Left renal pelvis (tissue), 4 donors: ENCODE measurements around the gene GRAMD4. TPM values are rescaled to one million over a fixed set of nuclear protein-coding genes. Genes with fewer than 3 reads are reported as not detected.

Experiments used
- DNase-seq, 4 donors: peaks; one replicate each; pipeline ENCODE4 v3.0.0-alpha.2; 2013; ENCODE audit warnings: low read depth in 4 of 4, low spot score in 3 of 4
- polyA plus RNA-seq, 4 donors: library from polyadenylated mRNA; unstranded; fragments of 120-200 nt; gene quantifications; one replicate each; pipeline ENCODE4 v1.2.1, GENCODE V29; 2013; ENCODE audit not compliant: insufficient read length in 4 of 4

The GRAMD4 gene
- polyA plus RNA-seq, 4 donors = 21.8 to 25.6 (median 23.5) TPM

DNA sequence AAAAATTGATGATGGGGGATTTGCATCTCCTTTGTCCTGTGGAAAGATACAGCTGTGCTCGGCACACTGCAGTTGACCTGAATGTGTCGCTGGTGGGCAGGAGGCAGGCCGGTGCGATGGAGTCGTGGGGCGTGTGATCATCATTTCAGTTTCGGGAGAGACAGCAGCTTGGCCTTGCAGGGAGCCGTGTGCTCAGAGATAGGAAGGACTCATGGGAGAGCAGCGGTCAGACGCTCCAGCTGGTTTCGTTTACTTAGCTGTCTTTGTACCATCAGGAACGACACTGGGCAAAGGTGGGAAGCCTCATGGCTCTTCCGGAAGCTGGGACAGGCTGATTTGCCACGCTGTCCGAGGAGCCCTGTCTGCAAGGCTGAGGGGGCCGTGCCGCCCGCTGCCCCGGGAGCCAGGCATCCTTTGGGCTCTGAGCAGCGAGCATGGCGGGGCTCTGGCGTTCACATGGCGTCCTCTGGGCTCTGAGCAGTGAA is 32.7 kb downstream of the GRAMD4 start:
- DNase-seq = no peak

DNA sequence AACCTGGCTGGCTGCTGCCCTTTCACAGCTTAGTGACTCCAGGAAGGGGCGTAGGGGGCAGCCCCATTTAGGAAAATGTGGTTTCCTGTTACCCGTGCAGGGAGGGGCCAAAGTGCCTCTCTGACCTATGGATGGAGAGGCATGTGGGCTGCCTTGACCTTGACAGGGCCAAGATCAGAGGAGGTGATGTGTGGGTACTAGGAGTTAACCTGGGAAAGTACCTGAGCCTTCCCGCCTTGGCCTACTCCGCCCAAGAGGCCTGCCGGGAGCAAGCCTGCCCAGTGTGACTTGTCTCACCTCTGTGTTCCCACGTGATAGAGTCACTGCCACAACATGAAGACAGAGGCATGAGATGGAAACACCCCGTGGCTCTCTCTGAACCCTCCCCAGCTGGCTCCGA is 33.4 kb downstream of the GRAMD4 start:
- DNase-seq = no peak

DNA sequence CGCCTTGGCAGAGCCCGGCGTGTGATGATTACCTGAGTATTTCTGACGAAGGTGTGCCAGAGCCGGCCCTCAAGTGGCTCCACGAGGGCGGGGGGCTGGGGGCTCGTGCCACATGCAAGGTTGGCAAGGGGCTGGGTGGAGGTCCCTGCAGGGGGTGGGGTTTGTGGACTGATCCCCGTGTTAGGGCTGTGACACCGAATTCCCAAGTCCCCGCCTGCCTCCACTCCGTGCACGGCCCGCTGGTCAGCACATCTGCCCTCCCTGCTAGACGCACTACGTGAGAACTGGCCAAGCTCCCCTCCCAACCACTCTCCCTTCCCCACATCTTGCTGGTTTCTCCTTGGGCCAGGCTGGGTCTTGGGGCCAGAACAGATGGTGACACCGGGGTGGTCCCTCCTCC is 34.2 kb downstream of the GRAMD4 start:
- no peak for DNase-seq

DNA sequence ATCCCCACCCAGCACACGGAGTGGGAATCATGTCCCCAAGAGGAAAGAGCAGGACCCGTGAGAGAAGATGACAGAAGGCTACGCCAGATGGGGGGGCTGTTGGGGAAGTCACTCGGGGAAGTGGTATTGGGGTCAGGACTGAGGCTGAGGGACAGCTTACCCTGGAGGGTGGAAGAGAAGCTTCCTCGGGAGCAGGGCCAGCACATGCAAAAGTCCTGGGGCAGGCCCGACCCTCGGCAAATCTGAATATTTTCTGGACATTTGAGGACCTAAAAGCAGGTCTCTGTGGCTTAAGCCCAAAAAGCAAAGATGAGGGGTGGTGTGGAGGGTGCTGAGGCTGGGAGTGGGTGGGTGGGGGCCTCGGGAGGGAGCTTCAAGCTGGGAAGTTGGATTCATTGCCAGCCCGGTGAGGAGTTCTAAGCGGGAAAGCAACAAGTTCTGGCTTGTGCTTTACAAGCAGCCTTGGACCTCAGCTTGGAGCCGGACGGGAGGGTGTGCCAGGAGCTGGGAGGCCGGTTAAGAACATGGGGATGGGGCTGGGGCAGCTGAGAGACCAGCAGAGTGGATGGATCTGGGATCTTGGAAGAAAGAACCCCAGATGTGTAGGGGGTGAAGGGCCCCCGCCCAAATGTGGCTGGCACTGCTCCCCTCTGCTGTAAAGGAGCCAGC is 34.9 kb downstream of the GRAMD4 start:
- no peak for DNase-seq

DNA sequence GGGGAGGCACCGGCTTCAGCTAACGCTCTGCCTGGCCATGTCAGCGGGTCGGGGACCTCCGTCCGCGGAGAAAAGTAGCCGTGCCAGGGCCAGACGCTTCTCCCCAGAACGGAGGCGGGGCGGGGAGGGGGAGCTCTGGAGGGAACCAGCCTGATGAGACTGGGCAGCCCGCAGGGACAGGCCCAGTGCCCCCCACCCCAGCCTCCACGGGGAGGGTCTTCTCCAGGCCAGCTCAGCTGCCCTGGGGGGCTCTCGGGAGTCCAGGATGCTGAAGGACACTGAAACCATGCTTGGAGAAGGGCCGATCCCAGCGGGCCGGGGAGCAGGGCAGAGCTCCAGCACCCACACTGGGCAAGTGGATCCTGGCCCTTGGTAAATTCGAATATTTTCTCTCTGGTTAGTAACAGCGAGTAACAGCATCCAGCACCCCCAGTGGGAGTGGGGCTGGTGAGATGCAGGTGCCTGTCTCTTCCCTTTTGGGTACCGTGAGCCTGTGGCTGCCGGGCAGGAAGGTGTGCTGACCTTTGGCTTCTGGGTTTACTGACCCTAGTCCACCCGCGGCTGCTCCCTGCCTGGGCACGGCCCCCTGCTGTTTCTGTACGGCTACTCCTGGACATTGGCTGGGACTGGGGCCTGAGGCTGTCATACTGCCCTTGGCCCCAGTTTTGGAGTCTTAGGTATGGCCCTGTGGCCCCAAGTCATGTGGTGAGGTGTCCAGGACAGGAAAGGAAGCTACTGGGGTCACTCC is 35.8 kb downstream of the GRAMD4 start:
- no peak for DNase-seq

DNA sequence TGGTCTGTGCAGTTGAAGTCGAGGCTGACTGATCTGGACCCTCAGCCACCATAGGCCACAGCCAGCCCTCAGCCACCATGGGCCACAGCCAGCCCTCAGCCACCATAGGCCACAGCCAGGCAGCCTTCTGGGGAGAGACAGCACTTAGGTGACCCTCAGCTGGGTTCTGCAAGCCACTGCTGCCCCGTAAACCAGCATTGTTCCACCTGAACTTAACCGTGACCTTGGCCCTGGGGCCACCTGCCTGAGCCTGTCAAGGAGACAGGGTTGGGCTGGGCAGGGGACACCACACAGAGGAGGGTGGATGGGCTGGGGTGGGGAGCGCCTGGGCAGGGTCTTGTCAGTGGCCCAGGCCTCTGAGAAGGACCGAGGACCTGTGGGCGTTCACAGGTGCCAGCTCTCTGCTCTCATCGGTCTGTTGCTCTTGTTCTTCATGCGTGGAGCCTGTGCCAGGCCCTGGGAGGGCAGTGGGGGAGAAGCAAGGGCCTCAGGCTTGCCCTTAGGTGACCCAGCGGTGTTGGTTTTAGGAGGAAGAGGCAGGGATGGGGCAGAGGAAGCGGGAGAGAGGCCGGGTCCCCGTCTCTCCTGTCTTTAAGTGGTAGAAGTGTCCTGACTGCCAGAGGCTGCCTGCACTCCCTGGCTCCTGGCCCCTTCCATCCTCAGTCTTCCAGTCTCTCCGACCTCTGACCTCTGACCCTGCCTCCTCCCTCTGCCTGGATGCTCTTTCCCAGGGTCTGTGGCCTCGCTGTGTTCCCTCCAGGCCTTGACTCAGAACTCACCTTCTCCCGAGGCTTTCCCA is 36.9 kb downstream of the GRAMD4 start:
- DNase-seq = no peak

DNA sequence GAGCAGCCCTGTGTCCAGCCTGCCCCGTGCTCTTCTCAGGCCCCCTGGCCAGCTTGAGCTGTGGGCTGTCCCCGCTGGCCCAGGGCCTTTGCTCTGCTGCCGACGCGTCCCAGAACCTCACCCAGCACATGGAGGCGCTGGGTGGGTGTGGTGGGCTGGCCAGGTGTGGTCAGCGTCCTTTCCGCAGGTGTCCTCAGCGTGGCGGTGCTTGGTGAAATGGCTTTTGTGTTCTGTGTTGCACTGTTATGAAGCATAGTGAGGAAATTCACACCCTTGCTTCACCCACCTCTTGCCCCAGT is 37.4 kb downstream of the GRAMD4 start:
- DNase-seq = no peak

DNA sequence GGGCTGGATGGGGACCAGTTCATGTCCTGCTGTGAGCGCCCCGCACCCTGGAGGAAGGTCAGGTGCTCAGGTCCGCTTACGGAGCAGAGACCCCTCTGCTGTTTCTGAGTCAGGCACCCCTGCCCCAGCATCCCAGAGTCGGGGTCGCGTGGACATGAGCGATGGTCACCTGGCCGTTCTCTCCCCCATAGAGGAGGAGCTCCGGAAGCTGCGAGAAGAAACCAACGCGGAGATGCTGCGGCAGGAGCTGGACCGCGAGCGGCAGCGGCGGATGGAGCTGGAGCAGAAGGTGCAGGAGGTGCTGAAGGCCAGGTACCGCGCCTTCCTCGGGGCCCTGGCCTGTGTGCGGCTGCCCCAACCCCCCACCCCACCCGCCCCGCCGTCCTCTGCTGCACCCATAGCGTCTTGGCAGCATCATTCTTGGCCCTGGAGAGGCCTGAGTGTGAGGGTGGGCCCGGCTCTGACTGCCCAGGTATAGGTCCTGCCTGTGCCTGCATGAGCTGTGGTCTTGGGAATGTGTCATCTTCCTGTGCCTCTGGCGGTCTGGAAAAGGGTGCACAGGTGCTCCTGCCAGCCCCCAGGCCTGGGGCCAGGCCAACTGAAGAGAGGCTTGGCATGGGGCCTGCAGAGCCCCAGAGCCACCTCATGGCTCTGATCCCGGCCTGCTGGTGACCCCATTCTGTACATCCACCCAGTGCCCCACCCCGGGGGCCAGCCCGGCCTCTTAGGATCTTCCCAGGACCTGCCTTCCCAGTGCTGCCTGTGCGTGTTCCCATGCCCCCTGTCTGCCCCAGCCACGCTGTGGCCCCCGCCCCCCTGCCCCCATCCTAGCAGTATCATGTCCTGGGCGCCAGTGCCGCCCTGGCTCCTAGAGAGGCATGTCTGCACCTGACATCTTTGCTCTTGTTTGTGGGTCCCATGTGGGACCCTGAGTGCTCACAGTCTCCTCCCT is 38.1 kb downstream of the GRAMD4 start:
- DNase-seq = no peak

DNA sequence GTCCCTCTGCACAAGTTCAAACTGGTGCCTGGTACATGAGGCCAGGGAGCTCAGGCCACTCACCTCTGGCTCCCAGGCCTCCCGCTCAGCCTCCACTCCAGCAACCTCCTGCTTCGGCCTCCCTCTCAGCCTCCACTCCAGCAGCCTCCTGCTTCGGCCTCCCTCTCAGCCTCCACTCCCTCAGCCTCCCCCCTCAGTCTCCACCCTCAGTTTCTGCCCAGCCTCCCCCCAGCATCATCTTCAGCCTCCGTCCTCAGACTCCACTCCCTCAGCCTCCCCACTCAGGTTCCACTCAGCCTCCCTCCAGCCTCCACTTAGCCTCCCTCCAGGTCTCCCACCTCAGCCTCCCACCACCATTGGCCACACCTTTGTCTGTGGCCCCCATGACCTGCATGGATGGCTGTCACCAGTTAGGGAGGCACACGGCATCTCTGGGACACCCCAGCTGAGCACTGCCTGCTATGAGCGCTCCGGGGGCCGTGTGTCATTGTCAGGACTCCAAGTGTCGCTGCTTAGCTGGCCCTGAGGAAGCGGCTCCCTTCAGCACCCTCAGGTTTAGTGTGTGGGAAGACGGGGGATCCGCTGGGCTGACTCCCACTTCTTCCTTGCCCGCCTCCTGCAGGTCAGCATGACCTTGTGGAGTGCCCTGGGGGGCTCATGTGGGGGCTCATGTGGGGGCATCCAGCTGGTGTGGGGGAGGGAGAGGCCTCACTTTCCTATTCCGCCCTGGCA is 39.0 kb downstream of the GRAMD4 start:
- no peak for DNase-seq

DNA sequence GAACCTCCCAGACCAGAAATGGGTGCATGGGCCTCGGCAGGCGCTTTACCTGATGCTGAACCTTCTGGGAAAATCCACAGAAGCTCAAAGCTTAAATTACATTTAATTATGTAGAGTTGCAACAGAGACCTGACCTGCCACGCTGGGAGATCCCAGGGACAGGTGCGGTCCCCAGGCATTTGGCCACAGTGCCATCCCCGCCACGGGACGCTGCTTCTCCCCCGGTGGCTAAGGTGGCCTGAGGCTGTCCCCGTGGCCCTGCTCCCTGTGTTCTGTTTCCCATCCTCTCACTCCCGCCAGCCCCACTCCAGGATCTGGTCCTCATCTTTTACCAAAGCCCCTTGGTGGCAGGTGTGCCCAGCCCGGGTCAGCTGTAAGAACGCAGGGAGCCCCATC is 39.6 kb downstream of the GRAMD4 start:
- no peak for DNase-seq

DNA sequence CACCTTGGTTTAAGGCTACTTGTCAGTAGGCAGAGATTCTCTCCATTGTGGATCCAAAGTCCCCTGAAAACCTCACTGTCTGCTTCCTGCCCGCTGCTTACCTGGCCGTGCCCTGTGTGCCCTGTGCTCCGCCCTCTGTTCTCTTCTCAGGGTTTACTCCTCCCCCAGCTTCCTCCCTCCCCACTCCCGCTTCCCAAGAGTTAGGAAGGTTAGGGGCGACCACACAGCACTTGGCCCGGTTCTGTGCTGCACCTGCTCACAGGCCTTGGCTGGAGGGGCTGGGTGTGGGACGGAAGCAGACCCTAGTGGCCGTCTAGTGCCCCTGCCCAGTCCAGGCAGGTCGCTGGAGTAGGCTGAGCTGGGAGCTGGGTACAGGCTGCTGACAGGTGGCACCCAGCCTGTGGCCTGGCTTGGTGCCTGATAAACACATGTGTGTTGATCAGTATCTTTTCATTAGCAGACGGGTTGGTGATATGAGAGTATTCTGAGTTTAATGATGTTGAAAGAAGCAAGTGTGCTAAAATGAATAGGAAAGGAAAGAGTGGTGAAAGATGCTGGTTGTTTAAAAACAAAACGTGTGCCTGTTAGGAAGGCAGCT is 40.5 kb downstream of the GRAMD4 start:
- DNase-seq = no peak

DNA sequence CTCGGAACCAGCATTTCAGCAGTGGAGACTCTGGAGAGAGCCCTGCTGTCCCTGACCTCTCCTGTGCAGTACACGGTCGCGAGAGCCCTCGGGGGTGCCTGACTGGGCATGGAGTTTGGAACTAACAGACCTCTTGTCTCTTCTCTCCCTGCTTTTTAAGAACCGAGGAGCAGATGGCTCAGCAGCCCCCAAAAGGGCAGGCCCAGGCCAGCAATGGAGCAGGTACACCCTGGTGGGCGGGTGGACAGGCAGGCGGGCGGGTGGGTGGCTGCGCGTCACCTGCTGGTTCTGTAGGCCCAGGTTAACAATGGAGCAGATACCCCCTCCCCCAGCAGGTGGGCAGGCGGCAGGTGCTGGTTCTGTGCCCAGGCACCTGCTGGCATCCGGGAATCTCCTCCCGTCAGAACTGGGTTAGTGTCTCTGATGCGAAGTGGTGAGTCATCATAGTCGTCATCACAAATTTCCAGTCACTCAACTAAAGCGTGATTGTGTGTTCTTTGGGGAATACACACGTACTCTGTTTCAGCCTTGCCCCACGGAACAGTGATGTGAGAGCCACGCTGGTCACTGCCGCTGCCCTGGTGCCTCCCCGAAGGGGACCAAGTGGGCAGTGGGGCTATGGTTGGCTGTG is 41.1 kb downstream of the GRAMD4 start:
- no peak for DNase-seq

DNA sequence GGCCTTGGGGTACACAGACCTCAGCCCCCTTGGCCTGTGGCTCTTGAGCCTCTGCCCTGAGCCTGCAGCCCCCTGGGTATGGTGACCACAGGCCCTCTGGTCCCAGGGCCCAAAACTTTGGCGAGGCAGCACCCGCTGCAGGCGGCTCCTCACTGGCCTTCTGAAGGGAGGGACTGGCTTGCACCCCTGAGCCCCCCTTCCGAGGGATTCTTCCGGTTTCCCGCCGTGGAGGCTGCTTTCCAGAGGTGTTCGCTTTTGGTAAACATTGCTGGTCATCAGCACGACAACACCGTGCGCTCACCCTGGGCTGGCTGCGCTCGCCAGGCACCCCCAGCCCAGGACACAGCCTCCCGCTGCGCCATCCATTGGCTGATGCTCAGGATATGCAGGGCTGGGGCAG is 42.0 kb downstream of the GRAMD4 start:
- no peak for DNase-seq

DNA sequence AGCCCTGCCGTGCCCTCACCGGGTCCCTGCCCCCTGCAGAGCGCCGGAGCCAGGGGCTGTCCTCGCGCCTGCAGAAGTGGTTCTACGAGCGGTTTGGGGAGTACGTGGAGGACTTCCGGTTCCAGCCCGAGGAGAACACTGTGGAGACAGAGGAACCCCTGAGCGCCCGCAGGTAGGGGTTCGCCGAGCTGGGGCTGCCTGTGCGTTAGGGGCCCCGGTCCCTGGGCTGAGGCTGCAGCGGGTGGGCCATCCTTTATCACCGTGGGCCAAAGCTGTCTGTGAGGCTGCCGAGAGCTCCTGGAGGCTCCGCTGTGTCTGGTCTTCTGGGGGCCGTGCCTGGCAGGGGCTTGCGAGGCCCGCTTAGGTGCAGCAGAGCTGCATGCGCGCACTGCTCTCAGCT is 42.8 kb downstream of the GRAMD4 start:
- no peak for DNase-seq

DNA sequence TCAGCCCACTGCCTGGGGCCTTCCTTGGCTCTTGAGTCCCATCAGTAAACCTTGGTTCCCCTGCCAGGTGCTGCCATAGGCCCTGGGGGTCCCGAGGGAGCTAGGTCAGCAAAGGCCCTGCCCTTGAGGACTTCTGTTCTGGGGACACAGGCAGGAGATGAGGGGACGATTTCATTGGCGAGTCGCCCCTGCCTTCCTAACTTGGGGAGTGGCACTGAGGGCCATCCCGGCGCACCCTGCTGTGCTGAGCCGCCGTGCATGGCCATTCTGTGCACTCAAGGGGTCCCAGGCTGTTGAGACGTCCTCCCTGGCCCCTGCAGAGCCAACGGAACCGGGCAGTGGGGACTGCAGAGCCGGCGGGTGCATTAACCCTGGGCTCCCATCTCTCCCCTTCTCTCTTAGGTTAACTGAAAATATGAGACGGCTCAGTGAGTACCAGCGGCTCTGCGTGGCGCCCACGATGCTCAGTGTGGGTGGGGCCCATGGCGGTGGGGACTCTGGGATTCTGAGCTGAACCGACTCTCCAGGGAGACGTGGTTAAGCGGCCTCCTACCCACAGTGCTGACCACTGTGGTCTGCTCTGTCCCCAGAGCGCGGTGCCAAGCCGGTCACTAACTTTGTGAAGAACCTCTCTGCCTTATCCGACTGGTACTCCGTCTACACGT is 43.4 kb downstream of the GRAMD4 start:
- no peak for DNase-seq

DNA sequence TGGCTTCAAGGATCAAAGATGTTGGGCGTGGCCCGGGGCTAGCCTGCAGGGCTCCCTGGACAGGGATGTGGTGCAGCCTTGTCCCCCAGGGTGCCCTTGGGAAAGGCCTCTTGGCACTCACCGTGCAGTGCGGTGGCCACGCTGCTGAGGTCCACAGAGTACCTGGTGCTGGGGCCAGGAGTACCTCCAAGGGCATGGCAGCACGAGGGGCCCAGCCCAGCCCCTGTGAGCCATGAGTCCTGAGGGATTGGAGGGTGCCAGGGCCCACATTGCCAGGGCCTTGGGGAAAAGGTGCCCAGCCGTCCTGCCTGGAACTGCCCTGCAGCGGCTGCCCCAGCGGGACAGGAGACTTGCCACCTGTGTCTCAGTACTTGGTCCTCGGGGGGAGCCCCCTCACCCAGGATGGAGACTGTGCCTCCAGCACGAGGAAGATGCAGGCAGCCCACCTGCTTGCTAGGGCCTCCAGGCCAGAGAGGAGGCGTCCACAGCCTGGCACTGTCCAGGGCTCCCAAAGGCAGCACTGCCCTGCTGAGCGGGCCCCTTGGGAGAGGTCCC is 44.2 kb downstream of the GRAMD4 start:
- no peak for DNase-seq

DNA sequence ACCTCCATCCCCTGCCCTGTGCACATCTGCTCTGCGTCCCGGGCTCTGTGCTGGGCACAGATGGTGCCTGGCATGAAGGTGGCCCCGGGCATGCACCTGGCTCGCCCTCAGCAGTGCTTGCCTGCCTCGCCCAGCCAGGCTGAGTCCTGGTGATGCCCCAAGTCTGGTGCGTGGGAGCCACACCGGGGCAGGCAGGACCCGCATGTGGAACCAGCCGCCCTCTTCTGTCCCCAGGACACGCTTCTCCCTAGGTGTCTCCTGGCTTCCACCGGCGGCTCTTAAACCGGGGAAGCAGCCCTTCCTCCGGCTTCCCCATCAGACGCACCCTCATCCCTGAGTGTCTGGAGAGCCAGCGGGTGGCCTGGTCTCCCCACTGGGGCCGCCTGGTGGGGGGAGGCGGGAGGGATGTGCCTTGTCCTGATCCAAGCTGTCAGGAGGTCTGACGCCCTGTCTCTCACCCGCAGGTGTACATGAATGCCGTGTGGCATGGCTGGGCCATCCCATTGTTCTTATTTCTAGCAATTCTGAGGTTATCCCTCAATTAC is 45.0 kb downstream of the GRAMD4 start:
- DNase-seq = no peak

DNA sequence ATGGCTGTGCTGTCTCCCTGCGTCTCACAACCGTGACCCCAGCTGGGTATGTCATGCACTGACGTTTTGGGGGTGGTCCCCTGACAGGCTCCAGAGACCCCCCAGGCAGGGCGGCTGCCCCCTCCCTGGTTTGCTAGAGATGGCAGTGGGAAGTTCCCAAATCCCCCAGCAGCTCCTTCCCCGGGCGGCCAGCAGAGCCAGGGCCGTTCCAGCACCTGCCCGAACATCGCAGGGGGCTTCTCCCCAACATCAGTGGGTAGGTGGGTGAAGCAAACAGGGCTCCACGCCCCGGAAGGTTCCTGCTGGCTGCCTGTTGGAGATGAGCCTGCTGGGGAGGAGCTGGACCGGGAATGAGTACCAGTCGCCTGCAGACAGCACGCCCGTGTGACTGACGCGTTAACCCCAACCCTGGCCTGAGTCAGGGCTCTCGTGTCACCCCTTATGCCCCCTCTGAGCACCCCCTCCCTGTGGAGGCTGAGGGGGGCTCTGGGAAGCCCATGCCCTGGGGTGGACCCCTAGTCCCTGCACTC is 45.6 kb downstream of the GRAMD4 start:
- DNase-seq = no peak
